K562 (cell line): ENCODE measurements around the gene CREB3L4. TPM values are rescaled to one million over a fixed set of nuclear protein-coding genes. Genes with fewer than 3 reads are reported as not detected.

ENCODE experiments used
- ATF7 ChIP-seq: fragments of 450-650 bp; IDR thresholded peaks from 2 replicates; pipeline ENCODE4 v1.7.1; 2014; ENCODE audit warnings: mild to moderate bottlenecking, moderate library complexity
- GATA2 ChIP-seq: sonication (generic); formaldehyde crosslinking; IDR thresholded peaks from 2 replicates; pipeline ENCODE4 v1.4.0; 2020; ENCODE audit warnings: mild to moderate bottlenecking, missing genetic modification reagents
- MCM2 ChIP-seq: fragments of 450-650 bp; IDR thresholded peaks from 2 replicates; pipeline ENCODE4 v1.6.1; 2017; ENCODE audit warnings: low read depth, mild to moderate bottlenecking
- ZNF197 ChIP-seq: fragments of 200-800 bp; sonication (Bioruptor generic); IDR thresholded peaks from 2 replicates; pipeline ENCODE4 v1.6.1; 2016; ENCODE audit warnings: low read depth, missing genetic modification characterization, missing compliant biosample characterization
- ZNF217 ChIP-seq: sonication (generic); formaldehyde crosslinking; IDR thresholded peaks from 2 replicates; pipeline ENCODE4 v1.8.0; 2022; ENCODE audit warnings: mild to moderate bottlenecking, missing genetic modification reagents
- polyA plus RNA-seq, 8 experiments: library from polyadenylated mRNA; depleted of rRNA in 4 of 8; stranded (reverse) in 5 of 8; unstranded in 3 of 8; fragments of >200 nt; fragmentation: Nextera tagmentation in 2 of 8; fragmentation: Illumina TruSeq in 1 of 8; extraction: Ambion mirVana in 2 of 8; extraction: Trizol in 1 of 8; gene quantifications; 2 replicates each; pipeline versions ENCODE4 v1.2.1 to v1.2.3, GENCODE V29; 2011 to 2014; ENCODE audit warnings: inconsistent platforms in 1 of 8, missing spikeins in 1 of 8
- total RNA-seq, 7 experiments: library from RNA; depleted of rRNA in 6 of 7; stranded (reverse); fragments of >200 nt in 6 of 7; fragmentation: Illumina TruSeq in 2 of 7; extraction: Trizol in 2 of 7; gene quantifications; 2 replicates each; pipeline versions ENCODE4 v1.2.1 to v1.2.3, GENCODE V29; 2011 to 2021; ENCODE audit warnings: low replicate concordance in 1 of 7
- TF ChIP-seq, protein P1 (sequence below): fragments of 450-650 bp; conservative IDR thresholded peaks from 2 replicates; pipeline ENCODE4 v1.6.1; 2016; ENCODE audit warnings: missing genetic modification characterization, low read depth, mild to moderate bottlenecking, missing compliant biosample characterization, moderate library complexity
- TF ChIP-seq, protein P2 (sequence below): fragments of 250-450 bp; sonication (Bioruptor Pico); IDR thresholded peaks from 2 replicates; pipeline ENCODE4 v1.4.0; 2020; ENCODE audit warnings: mild to moderate bottlenecking, moderate library complexity, borderline replicate concordance
- TF ChIP-seq, protein P3 (sequence below): fragments of 250-450 bp; sonication (Bioruptor Pico); IDR thresholded peaks from 2 replicates; pipeline ENCODE4 v1.9.0; 2021; ENCODE audit warnings: mild to moderate bottlenecking
- TF ChIP-seq, protein P4 (sequence below): sonication (generic); formaldehyde crosslinking; IDR thresholded peaks from 2 replicates; pipeline ENCODE4 v1.8.1; 2023; ENCODE audit warnings: mild to moderate bottlenecking, missing genetic modification reagents
- TF ChIP-seq, protein P5 (sequence below): fragments of 450-650 bp; formaldehyde crosslinking; IDR thresholded peaks from 2 replicates; pipeline ENCODE4 v1.4.0; 2020; ENCODE audit warnings: mild to moderate bottlenecking, moderate library complexity
- TF ChIP-seq, protein P6 (sequence below), 3 experiments: IDR thresholded peaks in 2 of 3; conservative IDR thresholded peaks in 1 of 3; 2 replicates each; pipeline ENCODE4 v1.5.1; 2011 to 2012; ENCODE audit warnings: low read length in 3 of 3, mild to moderate bottlenecking in 3 of 3, control low read depth in 2 of 3, improper control_type of control experiment in 1 of 3, inconsistent platforms in 1 of 3, low read depth in 1 of 3, mixed read lengths in 1 of 3, moderate library complexity in 1 of 3; ENCODE audit not compliant: insufficient read depth in 2 of 3

CREB3L4 gene
- total and polyA plus RNA-seq, 9 of the 15 experiments (the other 6 are each of a cell fraction or from before 2014, with no cell fraction given) = 9.9 to 18.6 (median 13.9) TPM

DNA sequence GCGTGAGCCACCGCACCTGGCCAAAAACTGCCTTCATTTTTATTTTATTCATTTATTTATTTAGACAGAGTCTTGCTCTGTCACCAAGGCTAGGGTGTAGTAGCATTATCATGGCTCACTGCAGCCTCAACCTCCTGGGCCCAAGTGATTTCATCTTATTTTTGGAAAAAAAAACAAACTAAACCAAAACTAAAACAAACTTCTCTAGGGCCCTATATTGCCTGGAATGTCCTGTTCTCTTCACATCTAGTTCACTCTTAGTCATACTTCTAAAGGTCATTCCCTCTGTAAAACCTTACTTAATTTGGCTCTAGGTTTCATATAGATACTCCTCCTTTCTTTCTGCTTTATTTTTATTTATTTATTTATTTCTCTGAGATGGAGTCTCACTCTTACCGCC, 38.4 kb downstream of the CREB3L4 start (continued):
- TF ChIP-seq MCM2 (no peak), GATA2 (CRISPR knock-in tag) (no peak), ATF7 (no peak), ZNF217 (no peak), ZNF197 (CRISPR knock-in tag) (no peak)
- TF ChIP-seq, protein P1, sequence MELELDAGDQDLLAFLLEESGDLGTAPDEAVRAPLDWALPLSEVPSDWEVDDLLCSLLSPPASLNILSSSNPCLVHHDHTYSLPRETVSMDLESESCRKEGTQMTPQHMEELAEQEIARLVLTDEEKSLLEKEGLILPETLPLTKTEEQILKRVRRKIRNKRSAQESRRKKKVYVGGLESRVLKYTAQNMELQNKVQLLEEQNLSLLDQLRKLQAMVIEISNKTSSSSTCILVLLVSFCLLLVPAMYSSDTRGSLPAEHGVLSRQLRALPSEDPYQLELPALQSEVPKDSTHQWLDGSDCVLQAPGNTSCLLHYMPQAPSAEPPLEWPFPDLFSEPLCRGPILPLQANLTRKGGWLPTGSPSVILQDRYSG (tag) = no peak
- TF ChIP-seq, protein P2, sequence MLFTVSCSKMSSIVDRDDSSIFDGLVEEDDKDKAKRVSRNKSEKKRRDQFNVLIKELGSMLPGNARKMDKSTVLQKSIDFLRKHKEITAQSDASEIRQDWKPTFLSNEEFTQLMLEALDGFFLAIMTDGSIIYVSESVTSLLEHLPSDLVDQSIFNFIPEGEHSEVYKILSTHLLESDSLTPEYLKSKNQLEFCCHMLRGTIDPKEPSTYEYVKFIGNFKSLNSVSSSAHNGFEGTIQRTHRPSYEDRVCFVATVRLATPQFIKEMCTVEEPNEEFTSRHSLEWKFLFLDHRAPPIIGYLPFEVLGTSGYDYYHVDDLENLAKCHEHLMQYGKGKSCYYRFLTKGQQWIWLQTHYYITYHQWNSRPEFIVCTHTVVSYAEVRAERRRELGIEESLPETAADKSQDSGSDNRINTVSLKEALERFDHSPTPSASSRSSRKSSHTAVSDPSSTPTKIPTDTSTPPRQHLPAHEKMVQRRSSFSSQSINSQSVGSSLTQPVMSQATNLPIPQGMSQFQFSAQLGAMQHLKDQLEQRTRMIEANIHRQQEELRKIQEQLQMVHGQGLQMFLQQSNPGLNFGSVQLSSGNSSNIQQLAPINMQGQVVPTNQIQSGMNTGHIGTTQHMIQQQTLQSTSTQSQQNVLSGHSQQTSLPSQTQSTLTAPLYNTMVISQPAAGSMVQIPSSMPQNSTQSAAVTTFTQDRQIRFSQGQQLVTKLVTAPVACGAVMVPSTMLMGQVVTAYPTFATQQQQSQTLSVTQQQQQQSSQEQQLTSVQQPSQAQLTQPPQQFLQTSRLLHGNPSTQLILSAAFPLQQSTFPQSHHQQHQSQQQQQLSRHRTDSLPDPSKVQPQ = no peak
- TF ChIP-seq, protein P3, sequence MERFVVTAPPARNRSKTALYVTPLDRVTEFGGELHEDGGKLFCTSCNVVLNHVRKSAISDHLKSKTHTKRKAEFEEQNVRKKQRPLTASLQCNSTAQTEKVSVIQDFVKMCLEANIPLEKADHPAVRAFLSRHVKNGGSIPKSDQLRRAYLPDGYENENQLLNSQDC (CRISPR knock-in tag) = no peak
- TF ChIP-seq, protein P4, sequence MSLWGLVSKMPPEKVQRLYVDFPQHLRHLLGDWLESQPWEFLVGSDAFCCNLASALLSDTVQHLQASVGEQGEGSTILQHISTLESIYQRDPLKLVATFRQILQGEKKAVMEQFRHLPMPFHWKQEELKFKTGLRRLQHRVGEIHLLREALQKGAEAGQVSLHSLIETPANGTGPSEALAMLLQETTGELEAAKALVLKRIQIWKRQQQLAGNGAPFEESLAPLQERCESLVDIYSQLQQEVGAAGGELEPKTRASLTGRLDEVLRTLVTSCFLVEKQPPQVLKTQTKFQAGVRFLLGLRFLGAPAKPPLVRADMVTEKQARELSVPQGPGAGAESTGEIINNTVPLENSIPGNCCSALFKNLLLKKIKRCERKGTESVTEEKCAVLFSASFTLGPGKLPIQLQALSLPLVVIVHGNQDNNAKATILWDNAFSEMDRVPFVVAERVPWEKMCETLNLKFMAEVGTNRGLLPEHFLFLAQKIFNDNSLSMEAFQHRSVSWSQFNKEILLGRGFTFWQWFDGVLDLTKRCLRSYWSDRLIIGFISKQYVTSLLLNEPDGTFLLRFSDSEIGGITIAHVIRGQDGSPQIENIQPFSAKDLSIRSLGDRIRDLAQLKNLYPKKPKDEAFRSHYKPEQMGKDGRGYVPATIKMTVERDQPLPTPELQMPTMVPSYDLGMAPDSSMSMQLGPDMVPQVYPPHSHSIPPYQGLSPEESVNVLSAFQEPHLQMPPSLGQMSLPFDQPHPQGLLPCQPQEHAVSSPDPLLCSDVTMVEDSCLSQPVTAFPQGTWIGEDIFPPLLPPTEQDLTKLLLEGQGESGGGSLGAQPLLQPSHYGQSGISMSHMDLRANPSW (CRISPR knock-in tag) = no peak
- TF ChIP-seq, protein P5, sequence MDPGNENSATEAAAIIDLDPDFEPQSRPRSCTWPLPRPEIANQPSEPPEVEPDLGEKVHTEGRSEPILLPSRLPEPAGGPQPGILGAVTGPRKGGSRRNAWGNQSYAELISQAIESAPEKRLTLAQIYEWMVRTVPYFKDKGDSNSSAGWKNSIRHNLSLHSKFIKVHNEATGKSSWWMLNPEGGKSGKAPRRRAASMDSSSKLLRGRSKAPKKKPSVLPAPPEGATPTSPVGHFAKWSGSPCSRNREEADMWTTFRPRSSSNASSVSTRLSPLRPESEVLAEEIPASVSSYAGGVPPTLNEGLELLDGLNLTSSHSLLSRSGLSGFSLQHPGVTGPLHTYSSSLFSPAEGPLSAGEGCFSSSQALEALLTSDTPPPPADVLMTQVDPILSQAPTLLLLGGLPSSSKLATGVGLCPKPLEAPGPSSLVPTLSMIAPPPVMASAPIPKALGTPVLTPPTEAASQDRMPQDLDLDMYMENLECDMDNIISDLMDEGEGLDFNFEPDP (CRISPR knock-in tag) = no peak
- TF ChIP-seq, protein P6, sequence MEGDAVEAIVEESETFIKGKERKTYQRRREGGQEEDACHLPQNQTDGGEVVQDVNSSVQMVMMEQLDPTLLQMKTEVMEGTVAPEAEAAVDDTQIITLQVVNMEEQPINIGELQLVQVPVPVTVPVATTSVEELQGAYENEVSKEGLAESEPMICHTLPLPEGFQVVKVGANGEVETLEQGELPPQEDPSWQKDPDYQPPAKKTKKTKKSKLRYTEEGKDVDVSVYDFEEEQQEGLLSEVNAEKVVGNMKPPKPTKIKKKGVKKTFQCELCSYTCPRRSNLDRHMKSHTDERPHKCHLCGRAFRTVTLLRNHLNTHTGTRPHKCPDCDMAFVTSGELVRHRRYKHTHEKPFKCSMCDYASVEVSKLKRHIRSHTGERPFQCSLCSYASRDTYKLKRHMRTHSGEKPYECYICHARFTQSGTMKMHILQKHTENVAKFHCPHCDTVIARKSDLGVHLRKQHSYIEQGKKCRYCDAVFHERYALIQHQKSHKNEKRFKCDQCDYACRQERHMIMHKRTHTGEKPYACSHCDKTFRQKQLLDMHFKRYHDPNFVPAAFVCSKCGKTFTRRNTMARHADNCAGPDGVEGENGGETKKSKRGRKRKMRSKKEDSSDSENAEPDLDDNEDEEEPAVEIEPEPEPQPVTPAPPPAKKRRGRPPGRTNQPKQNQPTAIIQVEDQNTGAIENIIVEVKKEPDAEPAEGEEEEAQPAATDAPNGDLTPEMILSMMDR (IDR thresholded peaks at IDR 0.05 in 2 of 3, conservative IDR thresholded peaks at IDR 0.05 in 1 of 3; ENCODE audit: insufficient read depth in 2 of 3, low read depth in 1 of 3, low read length in 3 of 3) = no peak
